HG02798 (cell line): ENCODE results near the gene METTL23.
A peak's percentile ranks its signal among the peaks of the same experiment; 100 is the strongest.

Experiments used
- ATAC-seq: cut with Tn5 transposase; IDR thresholded peaks from one replicate; pipeline ENCODE4 v1.9.1; 2021; ENCODE audit warnings: mild to moderate bottlenecking; ENCODE audit not compliant: unreplicated experiment, poor library complexity

The METTL23 gene, protein sequence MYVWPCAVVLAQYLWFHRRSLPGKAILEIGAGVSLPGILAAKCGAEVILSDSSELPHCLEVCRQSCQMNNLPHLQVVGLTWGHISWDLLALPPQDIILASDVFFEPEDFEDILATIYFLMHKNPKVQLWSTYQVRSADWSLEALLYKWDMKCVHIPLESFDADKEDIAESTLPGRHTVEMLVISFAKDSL

DNA sequence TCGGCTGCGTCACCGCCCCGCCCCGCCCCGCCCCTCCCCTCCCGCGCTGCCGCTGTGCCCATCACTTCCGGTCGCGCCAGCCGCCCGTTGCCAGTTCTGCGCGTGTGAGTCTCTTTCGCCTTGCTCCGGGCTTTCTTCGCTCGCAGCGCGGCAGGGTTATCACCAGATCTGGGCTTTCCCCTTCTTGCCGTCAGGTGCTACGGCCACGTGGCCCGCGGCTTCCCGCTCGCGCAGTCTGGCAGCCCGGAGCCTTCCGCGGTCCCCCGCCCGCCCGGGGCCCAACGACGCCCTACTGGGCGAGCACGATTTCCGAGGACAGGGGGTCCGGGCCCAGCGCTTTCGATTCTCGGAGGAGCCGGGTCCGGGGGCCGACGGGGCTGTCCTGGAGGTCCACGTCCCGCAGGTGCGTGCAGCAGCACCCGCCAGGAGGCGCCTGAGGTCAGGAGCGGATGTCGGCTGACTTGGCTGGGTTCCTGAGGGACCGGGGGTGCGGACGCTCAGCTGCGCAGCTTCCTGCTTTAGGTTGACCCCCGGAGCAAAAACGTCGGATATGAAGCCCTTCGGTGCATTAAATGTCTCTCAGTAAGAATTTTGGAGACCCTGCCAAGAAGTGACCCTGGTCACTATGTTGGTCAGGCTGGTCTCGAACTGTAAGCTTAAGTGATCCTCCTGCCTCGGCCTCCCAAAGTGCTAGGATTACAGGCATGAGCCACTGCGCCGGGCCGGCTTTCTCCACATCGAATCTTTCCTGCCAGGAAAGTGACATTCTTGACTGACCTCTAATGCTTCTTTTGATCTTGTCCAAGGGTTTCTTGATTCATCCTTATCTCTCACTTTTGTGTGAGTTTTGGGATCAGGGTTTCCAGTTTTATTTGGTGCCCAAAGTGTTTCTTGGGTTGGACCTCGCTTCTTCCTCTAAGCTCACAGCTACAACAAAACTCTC, at the start of gene METTL23:
METTL23 (plus strand) TSS at position 64 of the 943 bp plus-strand sequence. CDS start 2,872 bp downstream, outside the sequence.
- ATAC-seq: peak; percentile 41

DNA sequence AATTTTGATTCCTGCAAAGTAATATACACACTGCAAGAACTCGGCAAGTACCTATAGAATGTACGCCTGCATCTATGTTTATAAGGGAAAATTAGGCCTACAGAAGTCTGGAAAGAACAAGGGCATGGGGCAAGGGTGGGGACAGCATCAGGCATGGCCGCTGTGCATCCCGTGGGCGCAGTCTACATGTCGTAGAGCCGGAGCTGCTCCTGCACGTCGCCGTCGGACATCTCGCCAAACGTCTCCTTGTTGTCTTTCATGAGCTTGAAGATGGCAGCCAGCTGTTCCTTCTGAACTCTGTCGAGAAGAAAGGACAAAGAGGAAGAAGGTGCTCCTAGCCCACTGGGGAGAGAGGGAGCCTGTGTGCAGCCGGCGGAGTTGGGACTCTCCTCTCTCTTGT, 49.2 kb upstream of the METTL23 start:
- ATAC-seq: no peak

DNA sequence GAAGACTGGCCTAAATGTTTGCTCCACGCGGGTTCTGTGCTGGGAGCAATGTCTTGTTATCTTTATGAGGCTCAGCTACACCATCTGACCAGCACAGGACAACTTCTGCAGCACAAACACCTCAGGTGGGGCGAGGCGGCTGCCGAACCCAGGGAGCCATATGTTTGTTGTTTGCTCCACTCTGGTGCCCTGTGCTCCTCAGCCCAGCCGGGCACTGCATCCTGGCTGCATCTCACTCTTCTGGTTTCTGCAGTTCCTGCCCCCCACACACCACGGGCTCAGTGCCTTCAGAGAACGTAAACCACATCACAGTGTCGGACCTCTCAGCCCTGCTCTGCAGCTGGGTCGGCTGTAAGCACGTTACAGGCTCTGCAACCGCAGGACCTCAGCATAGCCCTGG, 48.3 kb upstream of the METTL23 start:
- ATAC-seq: no peak

DNA sequence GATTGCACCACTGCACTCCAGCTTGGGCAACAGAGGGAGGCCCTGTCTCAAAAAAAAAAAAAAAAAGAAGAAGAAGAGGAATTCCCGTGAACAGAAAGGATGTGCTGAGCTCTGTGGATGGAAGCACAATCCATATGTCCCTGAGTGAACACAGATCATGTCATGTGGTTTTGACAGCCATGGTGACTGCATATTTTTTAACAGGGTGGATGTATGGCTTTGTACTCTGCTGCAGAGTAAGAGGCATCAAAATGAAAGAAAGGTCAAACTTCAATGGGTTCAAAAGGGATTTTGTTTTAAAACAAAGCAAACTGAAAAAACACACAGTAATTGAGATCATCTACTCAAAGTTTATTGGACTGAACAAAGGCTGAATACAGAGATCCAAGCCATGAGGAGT, 47.4 kb upstream of the METTL23 start:
- no peak for ATAC-seq

DNA sequence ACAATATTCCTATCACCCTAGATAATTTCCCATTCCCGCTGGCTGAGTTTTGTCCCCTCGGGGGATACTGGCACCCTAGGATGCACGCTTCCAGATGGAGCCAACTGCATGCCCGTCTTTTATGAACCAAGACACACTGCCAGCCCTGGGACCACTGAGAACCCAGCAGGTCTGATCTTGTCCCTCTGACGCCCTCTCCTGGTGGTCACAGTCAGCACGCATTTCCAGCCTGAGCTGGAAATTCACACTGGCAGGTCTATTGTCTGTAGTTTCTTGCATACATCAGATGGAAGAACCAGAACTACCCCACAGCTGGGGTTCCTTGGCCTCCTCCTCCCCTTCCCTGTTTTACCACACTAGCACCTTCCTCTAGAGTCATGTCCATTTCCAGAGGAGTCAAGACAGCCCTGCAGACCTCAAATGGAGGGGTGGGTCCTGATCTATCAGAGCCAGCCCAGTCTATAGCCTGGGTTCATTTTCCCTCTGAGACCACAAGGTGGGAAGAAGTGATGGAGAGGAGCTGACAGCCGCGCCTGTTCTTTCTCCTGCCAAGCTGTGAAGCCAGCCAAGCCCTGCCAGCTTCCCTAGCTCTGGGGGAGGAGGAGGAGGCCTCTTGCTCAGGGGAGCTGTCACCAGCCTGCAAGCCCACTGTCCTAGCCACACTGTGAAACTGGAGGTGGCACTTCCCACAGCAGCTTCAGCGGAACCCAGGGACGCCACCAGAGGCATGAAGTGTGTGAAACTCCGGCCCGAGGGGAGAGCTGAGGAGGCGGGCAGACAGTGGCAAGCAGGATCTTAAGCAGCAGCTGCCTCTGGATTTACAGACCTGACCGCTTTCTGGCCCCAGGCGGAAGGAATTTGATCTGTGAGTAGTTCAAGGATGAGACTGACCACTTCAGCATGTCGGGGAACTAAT, 45.2 kb upstream of the METTL23 start:
- no peak for ATAC-seq

DNA sequence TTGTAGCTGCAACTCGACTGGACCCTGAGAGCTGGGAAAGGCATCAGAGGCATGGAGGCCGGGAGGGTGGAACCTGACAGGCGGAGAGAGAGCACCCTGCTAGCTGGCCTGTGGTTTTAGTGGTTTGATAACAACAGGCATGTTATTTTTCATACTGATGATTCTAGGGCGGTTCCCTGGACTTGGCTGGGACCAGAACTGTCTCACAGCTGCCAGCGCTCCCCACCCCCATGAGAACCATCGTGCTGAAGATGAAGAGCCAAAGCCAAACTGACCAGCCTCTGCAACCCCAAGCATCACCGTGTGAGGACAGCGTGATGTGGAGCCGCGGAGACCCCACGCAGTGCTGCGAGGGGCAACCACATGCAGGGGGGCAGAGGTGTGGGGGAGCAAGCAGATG, 44.3 kb upstream of the METTL23 start:
- ATAC-seq: no peak

DNA sequence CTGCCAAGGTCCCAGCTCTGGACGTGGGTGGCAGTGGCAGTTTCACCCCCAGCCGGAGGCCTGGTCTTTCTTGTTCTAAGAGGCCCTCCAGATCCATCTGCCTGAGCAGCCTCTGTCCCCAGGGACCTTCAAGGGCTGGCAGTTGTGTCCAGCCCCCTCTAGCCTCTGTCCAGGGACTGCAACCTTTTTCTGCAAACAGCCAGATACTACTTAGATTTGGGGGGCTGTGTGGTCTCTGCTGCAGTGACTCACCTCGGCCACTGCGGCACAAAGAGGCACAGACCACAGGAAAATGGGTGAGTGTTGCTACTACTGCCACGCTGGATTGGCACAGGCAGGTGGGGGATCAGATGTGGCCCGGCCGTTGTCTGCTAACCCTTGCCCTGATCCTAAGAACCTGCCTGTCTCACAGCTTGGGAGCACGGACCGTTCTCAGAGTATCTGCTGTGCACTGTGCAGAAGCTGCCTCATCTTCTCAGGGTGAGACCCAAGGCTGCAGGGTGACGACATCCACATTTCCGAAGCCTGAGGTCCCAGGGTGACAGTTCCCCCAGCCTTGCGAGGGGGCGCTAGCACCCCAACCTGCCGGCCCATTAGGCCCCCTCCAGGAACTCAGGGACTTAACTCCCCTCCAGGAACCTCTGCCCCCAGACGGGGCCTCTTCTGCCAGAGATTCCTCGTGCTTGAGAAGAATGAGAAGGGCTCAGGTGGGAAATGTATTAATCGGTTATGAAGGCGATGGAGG, 43.5 kb upstream of the METTL23 start:
- ATAC-seq: no peak

DNA sequence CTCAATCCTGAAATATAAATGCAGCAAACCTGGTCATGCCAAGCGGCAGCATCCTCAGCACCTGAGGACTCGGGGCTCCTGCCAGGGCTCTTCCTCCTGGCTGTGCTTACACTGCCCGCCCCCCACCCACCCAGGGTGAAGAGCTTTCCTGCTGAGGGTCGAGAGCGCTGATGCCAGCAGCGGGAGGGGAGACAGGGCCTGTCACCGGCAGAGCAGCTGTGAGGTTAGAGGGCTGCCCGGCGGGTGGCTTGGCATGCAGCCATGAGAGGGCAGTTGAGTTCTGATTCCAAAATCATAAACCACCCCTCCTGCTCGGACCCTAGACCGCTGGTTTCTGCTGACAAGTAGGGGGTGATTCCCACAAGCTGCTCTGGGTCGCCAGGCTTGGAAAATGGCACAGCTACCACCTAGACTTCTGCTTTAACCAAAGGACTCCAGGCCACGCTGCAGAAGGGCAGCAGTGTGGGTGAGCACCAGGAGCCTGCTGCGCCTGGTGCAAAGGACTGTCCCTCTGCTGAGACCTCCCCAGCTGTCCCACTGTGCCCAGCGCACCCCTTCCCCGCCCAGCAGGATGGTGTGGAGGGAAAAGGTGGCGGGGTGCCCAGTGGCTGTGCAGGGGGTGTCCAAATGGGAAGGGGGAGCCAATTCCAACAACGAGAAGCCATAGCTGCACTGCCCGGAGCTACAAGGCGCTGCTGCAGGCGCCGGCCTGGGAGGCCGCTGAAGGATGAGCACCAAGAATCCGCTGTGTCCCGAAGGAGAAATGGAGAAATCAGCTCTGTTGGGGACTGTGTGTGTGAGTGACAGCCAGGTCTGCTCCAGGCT, 42.5 kb upstream of the METTL23 start:
- no peak for ATAC-seq

DNA sequence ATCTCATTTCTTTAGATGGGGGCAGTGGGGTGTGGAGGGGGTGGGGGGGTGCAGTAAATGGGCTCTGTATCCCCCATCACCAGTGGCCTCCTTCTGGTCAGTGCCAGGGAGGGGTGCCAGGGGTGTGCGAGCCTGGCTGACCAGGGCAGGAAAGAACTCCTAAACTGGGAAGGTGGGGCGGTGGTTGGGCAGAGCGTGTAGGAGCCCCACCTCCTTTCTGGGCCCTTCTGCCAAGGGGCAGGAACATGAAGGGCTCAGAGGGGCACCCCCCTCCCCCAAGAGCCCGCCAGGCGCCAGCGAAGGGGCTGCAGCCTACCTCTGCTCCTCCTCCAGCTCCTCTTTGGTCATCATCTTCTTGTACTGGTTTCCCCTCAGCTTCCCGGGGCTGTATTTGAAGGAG, 41.9 kb upstream of the METTL23 start:
- no peak for ATAC-seq

DNA sequence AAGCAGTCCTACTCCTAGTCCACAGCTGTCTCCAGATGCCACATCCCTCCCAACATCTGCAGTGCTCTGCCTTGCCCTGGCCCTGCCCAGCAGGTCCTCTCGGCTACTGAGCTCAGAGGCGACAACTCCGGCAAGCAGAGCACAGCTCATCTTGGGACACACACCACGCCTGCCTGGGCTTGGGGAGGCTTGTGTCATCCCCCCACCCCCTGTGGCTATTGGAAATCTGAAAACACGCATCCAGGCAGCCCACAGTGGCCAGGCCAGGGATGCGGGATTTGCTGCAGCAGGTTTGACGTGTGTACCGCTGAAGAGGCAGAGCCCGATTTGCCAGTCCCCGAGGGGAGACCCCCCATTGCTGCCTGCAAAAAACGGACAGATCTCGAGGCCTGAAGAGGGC, 41.3 kb upstream of the METTL23 start:
- ATAC-seq: no peak

DNA sequence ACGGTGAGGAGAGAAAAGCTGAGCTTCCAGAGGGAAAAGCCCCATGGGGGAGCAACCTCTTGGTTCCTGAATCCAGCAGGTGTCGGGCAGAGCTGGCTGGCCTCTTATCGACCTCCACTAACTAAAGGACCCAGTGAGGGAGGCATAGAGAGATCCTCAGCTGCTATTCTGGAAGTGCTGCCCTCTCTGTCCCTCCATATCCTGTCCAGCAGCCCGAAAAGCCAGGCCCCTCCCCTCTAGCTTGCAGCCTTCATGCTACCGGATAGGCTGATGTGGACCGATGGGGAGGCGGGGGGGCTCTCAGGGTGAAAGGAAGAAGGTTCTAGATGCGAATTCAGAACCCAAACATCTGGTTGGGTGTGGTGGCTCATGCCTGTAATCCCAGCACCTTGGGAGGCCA, 40.8 kb upstream of the METTL23 start:
- ATAC-seq: no peak

DNA sequence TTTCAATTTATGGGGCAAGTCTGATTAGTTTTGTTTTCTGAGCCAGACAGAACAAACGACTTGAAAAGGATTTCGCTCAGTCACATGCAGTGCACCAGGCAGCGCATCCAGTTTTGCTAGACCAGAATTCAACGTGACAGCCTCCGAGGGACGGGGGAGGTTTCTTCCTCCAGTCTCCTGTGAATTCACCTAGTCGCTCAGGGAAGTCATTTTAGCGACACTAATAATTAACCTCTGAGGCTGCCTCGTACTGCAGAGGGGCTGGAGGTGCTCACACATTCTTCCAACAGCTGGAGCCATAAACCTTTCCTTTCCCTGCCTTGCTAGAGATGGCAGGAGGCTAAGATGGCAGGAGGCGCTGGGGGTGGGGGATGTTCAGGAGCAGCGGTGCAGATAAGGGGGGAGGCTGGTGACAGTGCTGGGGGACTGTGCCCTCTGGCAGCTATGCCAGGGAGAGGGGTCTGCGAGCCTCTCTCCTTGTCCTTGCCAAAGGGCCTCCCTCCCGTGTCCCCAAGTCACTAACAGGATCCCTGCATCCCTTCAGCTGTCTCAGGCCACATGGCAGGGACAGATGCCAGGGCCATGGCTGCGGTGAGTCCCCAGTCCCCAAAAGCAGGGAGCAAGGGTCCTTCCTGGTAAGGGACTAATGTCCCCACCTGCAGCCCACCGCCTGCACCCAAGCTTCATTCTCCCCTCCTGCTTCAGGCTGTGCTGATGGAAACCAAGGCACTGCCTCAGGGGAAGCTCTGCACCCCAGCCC, 39.9 kb upstream of the METTL23 start:
- ATAC-seq: no peak

DNA sequence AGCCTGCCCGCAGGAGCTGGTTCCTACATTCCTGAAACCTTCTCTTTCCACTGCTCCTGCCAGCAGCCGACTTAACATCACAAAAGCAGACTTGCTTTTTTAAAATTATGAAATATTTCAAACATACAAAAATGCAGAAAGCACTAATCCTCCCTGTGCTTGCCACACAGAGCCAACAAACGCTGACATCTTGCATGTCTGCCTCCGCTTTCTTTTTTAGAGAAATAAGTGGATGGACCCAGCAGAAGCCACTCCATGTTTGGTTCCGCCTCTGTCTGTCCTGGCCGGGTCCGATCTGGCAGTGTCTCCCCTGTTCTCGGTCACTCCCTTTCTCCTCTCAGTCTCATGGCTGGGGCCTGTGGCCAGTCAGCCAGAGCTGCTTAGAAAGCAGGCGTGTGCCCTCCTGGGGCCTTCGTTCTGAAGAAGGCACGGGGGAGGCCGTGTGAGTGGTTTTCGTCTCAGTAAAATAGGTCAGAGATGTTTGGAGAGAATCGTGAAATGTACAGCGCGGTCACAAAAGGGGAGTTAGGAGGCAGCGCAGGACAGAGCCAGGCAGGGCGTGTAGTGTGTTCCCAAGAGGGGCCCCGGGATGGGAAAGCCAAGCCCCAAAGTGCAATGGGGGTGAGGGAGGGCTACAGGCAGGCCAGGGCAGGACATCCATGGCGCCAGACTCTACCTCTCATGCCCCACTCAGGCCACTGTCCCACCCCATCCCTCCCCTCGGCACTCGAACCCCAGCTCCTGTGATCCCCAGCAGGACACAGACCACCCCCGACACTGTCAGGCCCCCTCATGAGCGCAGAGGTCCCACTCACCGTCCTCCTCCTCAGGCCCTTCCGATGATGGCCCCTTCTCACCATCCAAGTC, 39.1 kb upstream of the METTL23 start:
- ATAC-seq: no peak

DNA sequence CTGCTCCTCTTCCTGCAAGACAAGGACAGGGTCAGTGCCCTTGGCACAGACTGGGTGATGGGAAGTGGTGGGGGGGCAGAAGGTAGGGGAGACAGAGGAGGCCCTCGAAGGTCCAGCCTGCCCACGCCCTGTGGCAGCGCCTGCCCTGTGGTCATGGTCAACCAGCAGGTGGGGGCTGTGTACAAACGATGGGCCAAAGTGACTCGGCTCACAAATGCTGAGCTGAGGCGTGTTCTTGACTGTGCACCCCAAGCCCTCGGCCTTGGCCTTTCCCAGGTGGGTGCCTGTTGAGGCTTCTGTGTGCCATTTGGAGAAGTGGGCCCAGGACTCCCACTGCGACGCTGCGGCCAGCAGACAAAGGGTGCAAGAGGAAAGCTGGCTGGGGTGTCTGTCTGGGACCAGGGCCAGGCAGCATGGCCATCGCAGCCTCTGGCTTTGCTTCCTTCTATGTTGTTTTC, 38.4 kb upstream of the METTL23 start:
- no peak for ATAC-seq

DNA sequence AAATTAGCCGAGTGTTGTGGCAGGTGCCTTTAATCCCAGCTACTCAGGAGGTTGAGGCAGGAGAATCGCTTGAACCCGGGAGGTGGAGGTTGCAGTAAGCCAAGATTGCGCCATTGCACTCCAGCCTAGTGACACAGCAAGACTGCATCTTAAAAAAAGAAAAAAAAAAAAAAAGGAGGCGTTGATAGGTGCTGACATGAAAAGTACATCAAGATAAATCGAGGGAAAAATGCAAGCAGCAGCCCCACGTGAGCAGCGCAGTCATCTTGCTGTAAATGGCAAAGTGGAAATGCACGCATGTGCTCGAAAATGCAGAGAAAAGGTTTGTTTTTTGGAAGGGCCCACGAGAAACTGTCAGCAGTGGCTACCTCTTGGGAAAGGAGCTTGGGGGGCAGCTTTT, 36.8 kb upstream of the METTL23 start:
- ATAC-seq: no peak

DNA sequence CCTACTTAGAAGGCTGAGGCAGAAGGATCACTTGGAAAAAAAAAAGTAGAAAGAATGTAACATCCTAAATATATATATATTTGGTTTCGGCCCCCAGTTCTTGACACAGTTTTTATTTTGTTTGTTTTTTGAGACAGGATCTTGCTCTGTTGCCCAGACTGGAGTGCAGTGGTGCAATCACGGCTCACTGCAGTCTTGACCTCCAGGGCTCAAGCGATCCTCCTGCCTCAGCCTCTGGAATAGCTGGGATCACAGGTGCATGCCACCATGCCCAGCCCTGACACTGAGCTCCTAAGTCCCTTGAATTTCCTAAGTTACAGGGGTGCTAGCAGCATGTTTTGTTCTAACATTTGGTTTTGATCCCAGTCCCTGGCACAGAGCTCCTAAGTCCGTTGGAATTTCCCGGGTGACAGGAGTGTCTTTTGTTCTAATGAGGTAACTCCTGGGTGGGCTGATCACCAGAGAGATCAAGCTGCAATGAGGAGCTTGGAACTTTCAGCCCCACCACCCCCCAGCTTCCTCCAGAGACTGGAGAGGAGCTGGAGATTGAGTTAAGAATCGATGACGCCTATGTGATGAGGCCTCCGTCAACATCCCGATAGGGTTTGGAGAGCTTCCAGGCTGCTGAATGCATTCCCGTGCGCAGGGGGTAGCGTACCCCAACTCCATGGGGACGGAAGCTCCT, 35.9 kb upstream of the METTL23 start:
- ATAC-seq: no peak
